ENCODE data around the gene DCLK1. TPM values are rescaled to one million over a fixed set of nuclear protein-coding genes. Genes with fewer than 3 reads are reported as not detected.
A peak's percentile ranks its signal among the peaks of the same experiment; 100 is the strongest.
"Not testable (repeated sequence)": the region's sequence is repeated elsewhere in the genome, so short reads cannot be mapped to it uniquely, and the experiment has no call there.

DCLK1 gene
- total RNA-seq, 4 donors from 2014 or later, result 11.7 to 51.4 (median 15.8) TPM

- WGBS, result 72% methylated on average over 7 of the region's 7 CpGs
- Histone ChIP-seq H3K27ac (no peak overlapping the region), H3K27me3 (no peaks in the 10 kb centered on the region), H3K9me3 (no peaks in the 10 kb centered on the region), H3K4me1 (peaks cover 7% of the 10 kb centered on the region), H3K4me3 (no peak overlapping the region), H3K36me3 (no peaks in the 10 kb centered on the region)
- TF ChIP-seq POLR2AphosphoS5 (IDR thresholded peaks at IDR 0.05), result no peak
- no peak for TF ChIP-seq CTCF (IDR thresholded peaks at IDR 0.05)
- no peak for TF ChIP-seq EP300 (IDR thresholded peaks at IDR 0.05)
- no peak for TF ChIP-seq POLR2A (IDR thresholded peaks at IDR 0.05)
- no peak for DNase-seq (ENCODE audit: low spot score in 2 of 2)
Observed at GRCh38 chr13:35976126-35976525, 155.1 kb downstream of the DCLK1 start.

GRCh38 chr13:35966951-35967350 lies 164.2 kb downstream of the DCLK1 start:
- not testable (repeated sequence) for H3K9me3 ChIP-seq; H3K4me3 ChIP-seq; DNase-seq (ENCODE audit: low spot score in 2 of 2); H3K27ac ChIP-seq; H3K4me1 ChIP-seq; H3K36me3 ChIP-seq; H3K27me3 ChIP-seq
- WGBS, result 100% methylated on average over 5 of the region's 29 CpGs

GRCh38 chr13:35966024-35966423 lies 165.2 kb downstream of the DCLK1 start:
- 52% methylated on average over 1 of the region's 1 CpG for WGBS
- Histone ChIP-seq H3K36me3 (no peaks in the 10 kb centered on the region), H3K4me1 (no peaks in the 10 kb centered on the region), H3K9me3 (no peaks in the 10 kb centered on the region), H3K27ac (peak overlapping the region; percentile 60), H3K4me3 (no peak overlapping the region), H3K27me3 (no peaks in the 10 kb centered on the region)
- no peak for DNase-seq (ENCODE audit: low spot score in 2 of 2)
- TF ChIP-seq POLR2AphosphoS5 (IDR thresholded peaks at IDR 0.05), result no peak
- TF ChIP-seq POLR2A (IDR thresholded peaks at IDR 0.05), result no peak
- no peak for TF ChIP-seq EP300 (IDR thresholded peaks at IDR 0.05)
- no peak for TF ChIP-seq CTCF (IDR thresholded peaks at IDR 0.05)

GRCh38 chr13:35965226-35965927 lies 165.8 kb downstream of the DCLK1 start:
- Histone ChIP-seq H3K4me1 (no peaks in the 10 kb centered on the region), H3K27me3 (no peaks in the 10 kb centered on the region), H3K4me3 (no peak overlapping the region), H3K36me3 (no peaks in the 10 kb centered on the region), H3K27ac (peak overlapping the region; percentile 60), H3K9me3 (no peaks in the 10 kb centered on the region)
- DNase-seq (ENCODE audit: low spot score in 2 of 2), result no peak
- WGBS, result 68% methylated on average over 7 of the region's 7 CpGs
- TF ChIP-seq POLR2A (IDR thresholded peaks at IDR 0.05) (no peak), POLR2AphosphoS5 (IDR thresholded peaks at IDR 0.05) (no peak), CTCF (IDR thresholded peaks at IDR 0.05) (no peak), EP300 (IDR thresholded peaks at IDR 0.05) (no peak)

- DNase-seq (ENCODE audit: low spot score in 2 of 2), result no peak
- WGBS, result 43% methylated on average over 4 of the region's 4 CpGs
- no peaks in the 10 kb centered on the region for H3K27me3 ChIP-seq
- no peaks in the 10 kb centered on the region for H3K4me1 ChIP-seq
- H3K27ac ChIP-seq, result no peak overlapping the region
- no peaks in the 10 kb centered on the region for H3K9me3 ChIP-seq
- no peaks in the 10 kb centered on the region for H3K36me3 ChIP-seq
- H3K4me3 ChIP-seq, result no peak overlapping the region
- TF ChIP-seq EP300 (IDR thresholded peaks at IDR 0.05) (no peak), CTCF (IDR thresholded peaks at IDR 0.05) (no peak), POLR2AphosphoS5 (IDR thresholded peaks at IDR 0.05) (no peak), POLR2A (IDR thresholded peaks at IDR 0.05) (no peak)
Observed at GRCh38 chr13:35964863-35965180, 166.4 kb downstream of the DCLK1 start.

All from suprapubic skin (tissue), 4 donors.